HCT116 (cell line): ENCODE results near the gene CREBBP.

Experiments
- EZH2 ChIP-seq: fragments of 200-600 bp; sonication (generic); IDR thresholded peaks from 2 replicates; pipeline ENCODE4 v1.6.1; 2017; ENCODE audit warnings: antibody characterized with exemption, mixed run types
- EZH2phosphoT487 ChIP-seq: fragments of 200-600 bp; IDR thresholded peaks from 2 replicates; pipeline ENCODE4 v1.6.1; 2018; ENCODE audit warnings: antibody characterized with exemption, borderline replicate concordance
- JUND ChIP-seq: IDR thresholded peaks from 2 replicates; pipeline ENCODE4 v1.6.1; 2012
- POLR2A ChIP-seq: IDR thresholded peaks from 2 replicates; pipeline ENCODE4 v1.7.0; 2011; ENCODE audit warnings: borderline replicate concordance; ENCODE audit not compliant: insufficient read depth, insufficient read length; ENCODE audit errors: extremely low read depth
- POLR2AphosphoS5 ChIP-seq: IDR thresholded peaks from 2 replicates; pipeline ENCODE4 v1.6.1; 2011; ENCODE audit warnings: mild to moderate bottlenecking, low read depth, low read length, moderate library complexity
- SP1 ChIP-seq: IDR thresholded peaks from 2 replicates; pipeline ENCODE4 v1.6.1; 2012; ENCODE audit warnings: low read depth
- YY1 ChIP-seq: IDR thresholded peaks from 2 replicates; pipeline ENCODE4 v1.6.1; 2011; ENCODE audit warnings: low read length, low read depth, moderate library complexity, mild to moderate bottlenecking; ENCODE audit not compliant: insufficient replicate concordance; ENCODE audit errors: extremely low read depth
- ZBTB33 ChIP-seq: IDR thresholded peaks from 2 replicates; pipeline ENCODE4 v1.6.1; 2011; ENCODE audit warnings: mild to moderate bottlenecking, low read length, moderate library complexity; ENCODE audit not compliant: insufficient replicate concordance; ENCODE audit errors: extremely low read depth
- TF ChIP-seq, protein P1 (sequence below), 3 experiments: fragments of 200-600 bp in 1 of 3; sonication (generic) in 1 of 3; IDR thresholded peaks in 2 of 3; conservative IDR thresholded peaks in 1 of 3; 2 replicates each; pipeline ENCODE4 v1.5.1; 2012 to 2017; ENCODE audit warnings: low read depth in 2 of 3, low read length in 2 of 3, antibody characterized with exemption in 1 of 3, borderline replicate concordance in 1 of 3, control low read depth in 1 of 3, mild to moderate bottlenecking in 1 of 3, mixed read lengths in 1 of 3, mixed run types in 1 of 3, moderate library complexity in 1 of 3; ENCODE audit not compliant: insufficient read depth in 1 of 3
- TF ChIP-seq, protein P2 (sequence below): IDR thresholded peaks from 2 replicates; pipeline ENCODE4 v1.6.1; 2012; ENCODE audit warnings: low read depth

DNA sequence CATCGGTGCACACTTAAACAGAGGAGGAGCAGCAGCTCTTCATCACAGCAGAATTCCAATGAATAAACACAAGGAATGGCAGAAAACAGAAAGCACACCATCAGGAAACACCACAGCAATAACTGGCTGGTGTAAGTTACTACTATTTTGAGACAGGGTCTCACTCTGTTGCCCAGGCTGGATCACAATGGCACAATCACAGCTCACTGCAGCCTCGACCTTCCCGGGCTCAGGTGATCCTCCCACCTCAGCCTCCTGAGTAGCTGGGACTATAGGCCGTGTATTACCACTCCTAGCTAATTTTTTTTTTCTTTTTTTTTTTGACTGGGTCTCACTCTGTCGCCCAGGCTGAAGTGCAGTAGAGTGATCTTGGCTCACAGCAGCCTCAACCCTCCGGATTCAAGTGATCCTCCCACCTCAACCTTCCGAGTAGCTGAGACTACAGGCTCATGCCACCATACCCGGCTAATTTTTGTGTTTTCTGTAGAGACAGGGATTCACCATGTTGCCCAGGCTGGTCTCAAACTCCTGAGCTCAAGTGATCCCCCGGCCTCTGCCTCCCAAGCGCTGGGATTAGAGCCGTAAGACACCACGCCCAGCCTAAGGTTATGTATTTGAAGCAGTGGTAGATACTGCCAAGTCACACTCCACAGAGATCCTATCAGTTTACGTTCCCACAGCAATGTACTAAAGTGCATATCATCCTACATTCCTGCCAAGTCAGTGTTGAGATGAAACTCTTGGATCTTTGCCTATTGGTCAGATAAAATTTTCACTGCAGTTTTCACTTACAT is 183.9 kb downstream of the CREBBP start:
- TF ChIP-seq SP1, result no peak
- TF ChIP-seq, protein P1, sequence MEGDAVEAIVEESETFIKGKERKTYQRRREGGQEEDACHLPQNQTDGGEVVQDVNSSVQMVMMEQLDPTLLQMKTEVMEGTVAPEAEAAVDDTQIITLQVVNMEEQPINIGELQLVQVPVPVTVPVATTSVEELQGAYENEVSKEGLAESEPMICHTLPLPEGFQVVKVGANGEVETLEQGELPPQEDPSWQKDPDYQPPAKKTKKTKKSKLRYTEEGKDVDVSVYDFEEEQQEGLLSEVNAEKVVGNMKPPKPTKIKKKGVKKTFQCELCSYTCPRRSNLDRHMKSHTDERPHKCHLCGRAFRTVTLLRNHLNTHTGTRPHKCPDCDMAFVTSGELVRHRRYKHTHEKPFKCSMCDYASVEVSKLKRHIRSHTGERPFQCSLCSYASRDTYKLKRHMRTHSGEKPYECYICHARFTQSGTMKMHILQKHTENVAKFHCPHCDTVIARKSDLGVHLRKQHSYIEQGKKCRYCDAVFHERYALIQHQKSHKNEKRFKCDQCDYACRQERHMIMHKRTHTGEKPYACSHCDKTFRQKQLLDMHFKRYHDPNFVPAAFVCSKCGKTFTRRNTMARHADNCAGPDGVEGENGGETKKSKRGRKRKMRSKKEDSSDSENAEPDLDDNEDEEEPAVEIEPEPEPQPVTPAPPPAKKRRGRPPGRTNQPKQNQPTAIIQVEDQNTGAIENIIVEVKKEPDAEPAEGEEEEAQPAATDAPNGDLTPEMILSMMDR (IDR thresholded peaks at IDR 0.05 in 2 of 3, conservative IDR thresholded peaks at IDR 0.05 in 1 of 3; ENCODE audit: borderline replicate concordance in 1 of 3, insufficient read depth in 1 of 3, low read depth in 2 of 3, low read length in 2 of 3), result no peak
- no peak for TF ChIP-seq EZH2
- no peak for TF ChIP-seq POLR2AphosphoS5
- TF ChIP-seq, protein P2, sequence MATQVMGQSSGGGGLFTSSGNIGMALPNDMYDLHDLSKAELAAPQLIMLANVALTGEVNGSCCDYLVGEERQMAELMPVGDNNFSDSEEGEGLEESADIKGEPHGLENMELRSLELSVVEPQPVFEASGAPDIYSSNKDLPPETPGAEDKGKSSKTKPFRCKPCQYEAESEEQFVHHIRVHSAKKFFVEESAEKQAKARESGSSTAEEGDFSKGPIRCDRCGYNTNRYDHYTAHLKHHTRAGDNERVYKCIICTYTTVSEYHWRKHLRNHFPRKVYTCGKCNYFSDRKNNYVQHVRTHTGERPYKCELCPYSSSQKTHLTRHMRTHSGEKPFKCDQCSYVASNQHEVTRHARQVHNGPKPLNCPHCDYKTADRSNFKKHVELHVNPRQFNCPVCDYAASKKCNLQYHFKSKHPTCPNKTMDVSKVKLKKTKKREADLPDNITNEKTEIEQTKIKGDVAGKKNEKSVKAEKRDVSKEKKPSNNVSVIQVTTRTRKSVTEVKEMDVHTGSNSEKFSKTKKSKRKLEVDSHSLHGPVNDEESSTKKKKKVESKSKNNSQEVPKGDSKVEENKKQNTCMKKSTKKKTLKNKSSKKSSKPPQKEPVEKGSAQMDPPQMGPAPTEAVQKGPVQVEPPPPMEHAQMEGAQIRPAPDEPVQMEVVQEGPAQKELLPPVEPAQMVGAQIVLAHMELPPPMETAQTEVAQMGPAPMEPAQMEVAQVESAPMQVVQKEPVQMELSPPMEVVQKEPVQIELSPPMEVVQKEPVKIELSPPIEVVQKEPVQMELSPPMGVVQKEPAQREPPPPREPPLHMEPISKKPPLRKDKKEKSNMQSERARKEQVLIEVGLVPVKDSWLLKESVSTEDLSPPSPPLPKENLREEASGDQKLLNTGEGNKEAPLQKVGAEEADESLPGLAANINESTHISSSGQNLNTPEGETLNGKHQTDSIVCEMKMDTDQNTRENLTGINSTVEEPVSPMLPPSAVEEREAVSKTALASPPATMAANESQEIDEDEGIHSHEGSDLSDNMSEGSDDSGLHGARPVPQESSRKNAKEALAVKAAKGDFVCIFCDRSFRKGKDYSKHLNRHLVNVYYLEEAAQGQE, result no peak
- no peak for TF ChIP-seq YY1
- no peak for TF ChIP-seq ZBTB33
- no peak for TF ChIP-seq EZH2phosphoT487
- no peak for TF ChIP-seq POLR2A
- TF ChIP-seq JUND, result no peak
